Kidney glomerular epithelial cell (primary cell): ENCODE results near the gene NMUR1.

ENCODE experiments used
- DNase-seq: peaks from one replicate; lab custom pipeline; 2025; lab: John Stamatoyannopoulos, UW

NMUR1 gene

DNA sequence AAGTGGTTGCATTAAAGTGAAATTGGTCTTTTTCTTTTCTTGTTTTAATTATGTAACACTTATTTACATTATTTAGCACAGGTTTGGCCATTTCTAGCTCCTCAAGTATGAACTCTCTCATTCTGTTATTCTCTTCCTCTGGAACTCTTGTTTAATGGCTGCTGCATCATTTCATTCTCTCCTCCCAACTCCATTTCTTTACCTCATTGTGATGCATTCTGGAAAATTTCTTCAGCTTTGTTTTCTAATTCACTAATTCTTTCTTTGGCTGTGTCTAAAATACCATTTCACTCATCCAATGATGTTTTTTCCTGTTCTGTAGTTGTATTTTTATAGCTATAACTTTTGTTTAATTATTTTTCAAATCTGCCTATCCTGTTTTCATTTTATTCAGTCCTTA is 22.5 kb upstream of the NMUR1 start:
- DNase-seq = no peak

DNA sequence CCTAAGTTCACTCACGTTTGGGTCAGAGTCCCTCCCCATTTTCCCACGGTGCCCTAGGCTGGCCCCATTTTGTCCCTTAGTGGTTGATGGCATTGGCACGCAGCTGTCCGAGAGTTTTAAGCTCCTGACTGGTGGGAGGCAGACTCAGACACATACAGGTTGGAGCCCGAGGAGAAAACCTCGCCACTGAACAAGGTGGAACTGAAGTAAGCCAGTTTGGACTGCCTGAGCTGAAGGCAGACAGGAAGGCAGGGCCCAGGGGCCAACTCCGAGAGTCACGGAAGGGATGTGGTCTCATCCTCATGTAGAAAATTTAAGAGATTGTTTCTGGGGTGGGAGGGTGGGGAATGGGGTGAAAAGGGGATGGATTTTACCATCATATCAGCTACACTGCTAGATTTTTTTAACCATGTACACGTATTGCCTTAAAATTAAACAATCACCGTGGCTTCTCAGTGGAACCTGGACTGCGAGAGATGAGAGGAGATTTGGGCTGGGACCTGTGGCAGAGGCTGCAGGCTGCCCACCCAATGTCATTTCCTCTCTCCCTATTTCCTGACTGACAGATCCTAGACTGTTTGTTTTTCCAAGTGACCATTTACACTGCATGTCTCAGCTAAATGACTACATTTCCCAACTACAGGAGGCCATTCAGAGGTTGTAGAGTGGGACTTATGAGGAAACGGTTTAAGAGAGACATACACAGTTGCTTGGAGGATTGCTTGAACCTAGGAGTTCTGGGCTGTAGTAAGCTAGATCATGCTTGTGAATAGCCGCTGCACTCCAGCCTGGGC is 19.4 kb upstream of the NMUR1 start:
- no peak for DNase-seq

DNA sequence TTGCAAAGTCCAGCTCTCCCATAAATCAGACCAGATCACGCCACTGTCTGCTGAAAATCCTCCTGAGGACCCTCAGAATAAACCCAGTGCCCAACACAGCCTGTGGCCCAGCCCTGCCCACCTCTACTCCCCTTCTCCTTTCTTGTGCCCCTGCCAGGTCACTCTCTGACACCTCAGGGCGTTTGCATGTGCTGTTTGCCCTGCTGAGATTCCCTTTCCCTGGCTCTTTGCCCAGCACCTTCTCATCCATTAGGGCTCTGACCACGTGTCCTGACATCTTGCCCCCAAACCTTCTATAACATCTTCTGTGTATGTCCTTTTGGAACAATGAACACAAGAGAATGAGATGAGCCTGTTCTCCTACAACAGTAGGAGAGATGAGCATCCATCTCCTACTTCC is 18.5 kb upstream of the NMUR1 start:
- DNase-seq = no peak

DNA sequence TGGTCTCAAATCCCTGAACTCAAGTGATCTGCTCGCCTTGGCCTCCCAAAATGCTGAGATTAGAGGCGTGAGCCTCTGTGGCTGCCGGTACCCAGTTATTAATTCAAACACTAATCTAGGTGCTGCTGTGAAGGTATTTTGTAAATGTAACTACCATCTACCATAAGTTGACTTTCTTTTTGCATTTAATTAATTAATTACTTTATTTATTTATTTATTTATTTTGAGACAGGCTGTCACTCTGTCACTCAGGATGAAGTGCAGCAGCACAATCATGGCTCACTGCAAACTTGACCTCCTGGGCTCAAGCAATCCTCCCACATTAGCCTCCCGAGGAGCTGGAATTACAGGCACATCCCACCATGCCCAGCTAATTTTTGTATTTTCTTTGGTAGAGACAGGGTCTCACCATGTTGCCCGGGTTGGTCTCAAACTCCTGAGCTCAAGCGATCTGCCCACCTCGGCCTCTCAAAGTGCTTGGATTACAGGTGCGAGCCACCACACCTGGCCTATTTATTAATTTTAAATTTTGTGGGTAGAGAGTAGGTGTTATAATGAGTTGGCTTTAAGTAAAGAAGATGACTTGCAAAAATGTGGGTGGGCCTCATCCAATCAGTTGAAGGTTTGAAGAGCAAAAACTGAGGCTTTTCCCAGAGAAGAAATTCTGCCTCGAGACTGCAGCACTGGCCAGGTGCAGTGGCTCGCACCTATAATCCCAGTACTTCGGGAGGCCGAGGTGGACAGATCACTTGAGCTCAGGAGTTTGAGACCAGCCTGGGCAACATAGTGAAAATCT is 17.3 kb upstream of the NMUR1 start:
- no peak for DNase-seq

DNA sequence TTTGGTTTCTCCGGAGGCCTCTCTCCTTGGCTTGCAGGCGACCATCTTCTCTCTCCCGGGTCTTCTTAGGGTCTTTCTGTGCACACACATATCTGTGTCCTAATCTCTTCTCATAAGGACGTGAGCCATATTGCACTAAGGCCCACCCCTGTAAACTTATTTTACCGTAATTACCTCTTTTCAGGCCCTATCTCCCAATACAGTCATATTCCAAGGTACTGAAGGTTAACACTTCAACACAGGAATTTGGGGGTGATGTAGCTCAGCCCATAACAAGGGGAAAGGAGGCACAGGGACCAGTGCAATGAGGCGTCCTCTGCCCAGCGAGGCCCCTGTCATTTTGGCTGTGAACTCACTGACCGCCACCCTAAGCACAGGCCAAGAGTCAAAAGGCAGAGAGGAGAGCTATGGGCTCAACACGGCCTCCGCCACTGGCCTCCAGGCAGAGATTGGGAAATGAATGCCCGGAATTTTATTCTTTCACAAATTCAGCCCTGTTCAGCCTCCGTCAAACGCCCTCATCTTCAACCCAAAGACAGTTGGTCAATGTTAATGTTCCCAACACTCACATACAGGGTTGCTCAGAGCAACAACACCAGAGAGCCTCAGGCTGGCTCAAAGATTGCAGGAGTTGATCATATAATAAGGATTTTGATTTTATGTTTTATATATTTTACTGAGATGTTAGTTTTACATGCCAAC is 15.9 kb upstream of the NMUR1 start:
- DNase-seq = no peak

DNA sequence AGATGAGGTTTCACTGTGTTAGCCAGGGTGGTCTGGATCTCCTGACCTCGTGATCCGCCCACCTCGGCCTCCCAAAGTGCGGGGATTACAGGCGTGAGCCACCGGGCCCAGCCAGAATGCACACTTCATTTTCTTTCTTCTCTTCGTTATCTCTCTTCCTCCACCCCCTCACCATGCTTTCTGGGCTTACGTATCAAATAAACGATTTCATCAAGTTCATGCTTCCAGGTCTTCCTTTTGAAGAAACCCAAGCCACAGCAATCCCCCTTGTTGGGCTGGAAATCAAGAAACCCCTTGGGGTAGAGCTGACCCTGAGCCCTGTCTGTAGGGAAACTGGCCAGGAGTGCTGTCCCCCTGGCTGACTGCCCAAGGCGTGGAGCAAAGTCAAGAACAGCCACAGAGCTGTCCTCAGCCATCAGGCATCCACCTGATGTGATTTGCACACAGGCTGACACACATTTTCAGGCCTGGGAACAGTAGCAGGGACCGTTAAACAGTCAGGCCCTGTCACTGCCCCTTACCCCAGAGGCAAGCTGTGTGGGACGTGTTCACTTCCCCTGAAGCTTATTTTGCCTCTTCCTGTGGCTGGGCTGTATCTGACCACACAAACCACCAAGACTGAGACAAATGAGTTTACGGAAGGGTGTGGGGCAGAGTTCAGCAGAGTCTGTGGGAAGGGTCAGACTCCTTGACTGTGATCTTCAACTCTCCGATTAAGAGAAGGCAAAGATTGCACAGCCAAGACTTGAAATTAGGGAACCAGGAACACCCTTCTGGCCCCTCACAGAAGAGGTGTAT is 15.1 kb upstream of the NMUR1 start:
- DNase-seq = no peak

DNA sequence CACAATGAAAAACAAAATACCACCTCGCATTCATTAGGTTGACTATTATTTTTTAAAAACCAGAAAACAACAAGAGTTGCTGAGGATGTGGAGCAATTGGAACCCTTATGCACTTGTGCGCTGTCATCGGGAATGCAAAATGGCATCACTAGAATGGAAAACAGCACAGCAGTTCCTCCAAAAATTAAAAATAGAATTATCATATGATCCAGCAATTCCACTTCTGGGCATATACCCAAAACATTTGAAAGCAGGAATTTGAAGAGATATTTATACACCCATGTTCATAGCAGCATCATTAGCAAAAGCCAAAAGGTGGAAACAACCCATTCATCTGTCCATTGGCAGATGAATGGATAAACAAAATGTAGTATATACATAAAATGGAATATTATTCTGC is 11.9 kb upstream of the NMUR1 start:
- DNase-seq = no peak

DNA sequence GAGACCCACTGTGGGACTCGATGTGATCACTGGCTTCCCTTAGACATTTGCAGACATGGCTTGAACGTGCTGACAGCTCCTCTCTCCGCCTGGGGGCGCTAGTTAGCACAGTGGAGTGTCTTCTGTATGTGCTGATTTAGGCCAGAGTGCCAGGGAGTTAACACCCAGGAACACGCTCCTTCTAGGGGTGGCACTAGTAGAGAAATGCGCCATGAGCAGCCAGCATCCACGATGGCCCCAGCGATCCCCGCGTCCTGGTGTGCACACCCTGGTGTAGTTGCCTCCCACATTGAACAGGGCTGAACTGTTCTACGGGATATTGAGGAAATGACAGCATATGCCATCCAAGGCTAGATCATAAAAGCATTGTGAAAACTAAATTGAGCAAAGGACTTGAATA is 11.4 kb upstream of the NMUR1 start:
- DNase-seq = no peak

DNA sequence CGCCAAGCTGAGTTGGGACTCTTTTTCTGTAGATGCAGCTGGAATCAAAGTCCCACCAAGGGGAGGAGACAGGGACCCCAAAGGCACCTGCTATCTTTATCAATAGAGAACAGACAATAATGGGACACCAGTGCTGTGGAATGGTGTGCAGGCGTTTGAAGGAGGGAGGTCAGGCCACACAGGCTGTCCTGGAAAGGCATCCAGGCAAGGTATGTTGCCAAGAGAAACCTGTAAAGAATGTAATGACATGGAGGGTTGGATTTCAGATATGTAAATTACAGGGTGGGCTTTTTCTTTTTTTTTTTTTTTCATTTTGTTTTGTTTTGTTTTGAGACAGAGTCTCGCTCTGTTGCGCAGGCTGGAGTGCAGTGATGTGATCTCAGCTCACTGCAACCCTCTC is 9.7 kb upstream of the NMUR1 start:
- DNase-seq = no peak

DNA sequence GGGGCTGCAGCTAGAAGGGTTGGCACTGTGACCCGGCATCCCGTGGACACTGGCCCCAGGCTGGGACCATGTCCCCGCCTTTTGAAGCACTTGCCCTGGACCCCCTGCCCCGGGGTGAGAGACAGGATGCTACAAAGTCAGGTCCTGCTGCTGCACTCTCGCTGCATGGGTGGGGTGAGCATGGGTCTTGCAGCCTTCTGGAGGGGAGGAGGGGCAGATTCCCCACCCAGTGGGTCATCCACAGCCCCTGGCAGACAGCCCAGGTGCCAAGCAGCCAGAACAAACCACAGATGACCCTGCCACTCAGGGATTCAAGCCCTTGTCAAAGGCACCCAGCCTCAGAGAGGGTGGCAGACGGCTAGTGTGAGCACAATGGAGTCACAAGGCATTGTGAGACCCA is 5.7 kb upstream of the NMUR1 start:
- DNase-seq = no peak

DNA sequence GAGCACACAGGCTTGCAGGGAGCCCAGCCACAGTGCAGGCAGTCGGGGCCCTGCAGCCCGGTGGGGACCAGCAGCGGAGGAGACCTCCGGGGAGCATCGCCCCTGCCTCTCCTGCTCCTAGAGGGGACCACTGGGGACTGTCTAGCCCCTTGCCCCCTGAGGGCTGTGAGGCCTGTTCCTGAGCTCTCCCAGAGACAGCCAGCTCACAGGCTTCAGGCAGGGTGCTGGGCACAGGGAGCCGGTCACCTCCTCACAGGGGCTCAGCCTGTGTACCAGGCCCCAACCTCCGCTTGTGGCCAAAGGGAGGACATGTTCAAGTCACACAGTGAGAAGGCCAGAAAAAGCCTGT is 3.5 kb upstream of the NMUR1 start:
- no peak for DNase-seq

DNA sequence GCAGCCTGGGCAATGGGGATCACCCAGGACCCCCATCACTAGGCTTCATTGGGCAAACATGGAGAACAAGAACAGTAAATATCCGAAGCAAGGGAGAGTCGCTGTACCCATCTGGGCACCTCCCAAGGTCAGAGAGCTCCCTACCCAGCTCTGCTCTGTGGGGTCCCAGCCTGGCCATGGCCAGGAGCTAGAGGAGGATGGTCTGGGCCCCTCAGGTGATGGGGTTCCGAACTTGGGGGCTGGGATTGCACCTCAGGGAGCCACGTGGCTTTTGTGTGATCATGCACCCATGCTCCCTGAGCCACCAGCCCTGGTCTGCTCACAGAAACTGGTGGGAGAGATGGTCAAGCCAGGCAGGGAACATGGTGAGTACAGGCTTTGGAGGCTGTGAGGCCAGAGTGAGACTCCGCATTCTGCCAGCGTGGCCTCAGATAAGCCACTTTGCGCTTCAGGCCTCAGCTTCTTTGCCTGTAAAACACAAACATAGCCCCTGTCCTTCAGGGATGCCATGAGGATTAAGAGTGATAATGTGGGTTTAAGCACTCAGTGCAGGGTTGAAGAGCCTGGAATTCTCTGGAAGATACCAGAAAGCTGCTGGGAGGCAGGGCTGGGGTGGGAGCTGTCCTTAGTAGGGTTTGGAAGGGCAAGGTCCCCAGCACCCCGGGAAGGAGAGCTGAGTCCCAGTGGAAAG is 3.0 kb upstream of the NMUR1 start:
- no peak for DNase-seq

DNA sequence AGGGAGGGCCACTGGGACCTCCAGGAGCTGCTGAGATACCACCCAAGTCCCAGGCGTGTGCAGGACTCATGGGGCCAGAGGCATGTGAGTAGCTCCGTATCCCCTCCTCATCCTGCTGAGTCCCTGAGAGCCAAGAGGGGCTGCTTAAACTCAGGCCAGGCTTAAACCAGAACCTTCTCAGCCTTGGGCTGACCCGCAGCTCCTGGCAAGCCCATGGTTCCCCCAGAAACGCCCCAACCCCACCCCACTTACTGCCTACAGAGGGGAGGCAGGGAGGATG is 2.5 kb upstream of the NMUR1 start:
- DNase-seq = no peak

DNA sequence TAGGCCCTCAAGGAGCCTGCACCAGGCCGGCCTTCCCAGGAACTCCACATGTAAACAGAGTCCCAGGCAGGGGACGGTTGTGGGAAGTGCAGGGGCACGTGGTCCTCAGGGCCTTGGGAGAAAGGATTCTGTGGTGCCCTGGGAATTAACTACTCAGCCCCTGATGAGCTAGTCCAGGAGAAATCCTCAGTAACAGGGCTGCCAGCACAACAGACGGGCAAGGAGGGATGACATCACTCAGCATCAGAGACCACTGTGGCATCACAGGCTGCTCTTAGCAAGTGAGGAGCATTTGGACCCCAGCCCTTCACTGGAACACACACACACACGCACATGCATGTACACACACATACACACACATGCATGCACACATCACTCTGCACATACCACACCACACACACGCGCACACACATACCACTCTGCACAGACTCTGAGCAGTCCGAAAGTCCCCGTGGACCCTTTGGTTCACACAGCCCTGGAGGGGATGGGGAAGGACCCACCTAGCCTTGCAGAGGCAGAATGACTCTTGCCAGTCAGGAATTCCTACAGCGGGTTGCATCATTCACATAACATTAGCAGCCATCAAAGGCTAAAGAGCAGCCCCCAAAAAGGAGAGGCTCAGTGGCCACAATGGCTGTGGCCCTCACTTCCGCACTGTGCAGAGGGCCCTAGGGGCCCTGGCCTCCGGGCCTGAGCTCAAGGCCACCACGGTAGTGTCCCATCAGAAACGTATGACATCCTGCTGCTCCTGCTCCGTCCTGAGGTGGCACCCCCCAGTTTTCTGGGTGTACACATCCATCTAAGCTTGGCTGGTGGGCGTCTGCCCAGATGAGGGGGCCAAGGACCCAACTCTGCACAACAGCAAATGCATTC is 1.9 kb upstream of the NMUR1 start:
- no peak for DNase-seq

DNA sequence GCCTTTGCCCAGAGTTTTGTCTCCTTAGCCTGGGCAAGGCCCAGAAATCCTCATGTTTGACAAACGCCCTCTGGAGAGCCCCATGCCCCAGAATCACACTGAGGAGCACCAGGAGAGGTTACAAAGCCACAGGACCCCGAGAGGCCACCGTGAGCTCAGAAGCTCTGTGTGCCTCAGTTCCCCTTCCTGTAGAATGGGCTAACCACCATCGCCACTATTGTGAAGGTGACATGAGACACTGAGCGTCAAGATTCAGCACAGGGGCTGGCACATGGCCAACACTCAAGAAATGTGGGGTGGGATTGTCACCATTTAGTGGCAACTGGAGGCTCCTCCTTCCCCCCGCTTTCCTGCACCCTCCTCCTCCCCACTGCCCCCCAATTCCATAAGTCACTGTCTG is 1.2 kb upstream of the NMUR1 start:
- no peak for DNase-seq

DNA sequence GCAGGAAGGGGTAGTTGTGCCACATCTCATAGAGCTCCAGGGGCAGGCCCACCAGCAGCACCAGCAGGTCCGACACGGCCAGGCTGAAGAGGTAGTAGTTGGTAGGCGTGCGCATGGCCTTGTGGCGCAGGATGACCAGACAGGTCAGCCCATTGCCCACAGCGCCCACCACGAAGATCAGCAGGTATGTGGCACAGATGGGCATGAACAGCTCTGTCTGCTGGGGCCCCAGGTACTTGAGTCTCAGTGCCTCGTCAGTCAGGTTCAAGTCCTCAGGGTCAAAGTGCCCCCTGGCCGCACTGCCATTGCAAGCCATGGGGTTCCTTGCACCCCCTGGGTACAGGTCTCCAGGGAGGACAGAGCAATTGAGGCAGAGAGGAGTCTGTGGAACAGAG is 1.6 kb downstream of the NMUR1 start:
- DNase-seq = no peak

DNA sequence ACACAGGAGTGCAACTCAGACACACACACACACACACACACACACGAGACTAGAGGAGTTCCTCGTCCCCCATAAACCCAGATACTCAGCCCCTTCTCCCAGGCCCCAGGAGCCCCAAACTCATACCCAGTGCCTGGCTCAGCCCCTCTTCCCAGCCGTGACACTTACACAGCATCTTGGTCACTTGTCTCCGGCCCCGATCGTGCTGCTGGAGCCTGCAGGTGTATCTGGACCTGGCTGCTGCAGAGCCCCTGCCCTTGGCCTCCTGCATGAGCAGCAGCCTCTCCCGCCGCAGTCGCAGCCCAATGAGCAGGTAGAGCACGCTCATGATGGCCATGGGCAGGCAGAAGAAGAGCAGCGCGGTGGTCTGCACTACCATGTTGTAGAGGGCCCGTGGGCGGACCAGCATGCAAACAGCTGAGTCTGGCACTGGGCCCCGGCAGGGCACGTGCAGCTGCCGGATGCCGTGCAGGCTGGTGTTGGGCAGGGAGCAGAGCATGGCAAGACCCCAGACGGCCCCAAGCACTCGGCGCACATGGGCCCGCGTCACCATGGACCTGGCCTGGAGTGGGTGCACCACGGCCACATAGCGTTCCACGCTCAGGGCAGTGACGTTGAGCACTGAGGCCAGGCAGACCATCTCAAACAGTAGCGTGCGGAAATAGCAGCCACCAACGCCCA is 2.1 kb downstream of the NMUR1 start:
- DNase-seq = no peak

DNA sequence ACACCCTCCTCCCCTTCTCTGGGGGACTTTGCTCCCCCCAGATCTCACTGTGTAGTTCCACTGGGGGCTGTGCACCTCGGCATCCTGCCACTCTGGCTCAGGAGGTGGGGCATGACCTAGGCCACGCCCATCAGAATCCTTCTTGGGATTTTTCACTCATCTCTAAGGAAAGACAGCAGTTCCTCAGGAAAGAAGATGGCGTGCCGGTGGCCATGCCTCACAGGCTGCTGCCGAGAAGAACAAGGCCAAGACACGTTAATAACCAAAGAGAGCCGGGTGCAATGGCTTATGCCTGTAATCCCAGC is 3.2 kb downstream of the NMUR1 start:
- DNase-seq = no peak

DNA sequence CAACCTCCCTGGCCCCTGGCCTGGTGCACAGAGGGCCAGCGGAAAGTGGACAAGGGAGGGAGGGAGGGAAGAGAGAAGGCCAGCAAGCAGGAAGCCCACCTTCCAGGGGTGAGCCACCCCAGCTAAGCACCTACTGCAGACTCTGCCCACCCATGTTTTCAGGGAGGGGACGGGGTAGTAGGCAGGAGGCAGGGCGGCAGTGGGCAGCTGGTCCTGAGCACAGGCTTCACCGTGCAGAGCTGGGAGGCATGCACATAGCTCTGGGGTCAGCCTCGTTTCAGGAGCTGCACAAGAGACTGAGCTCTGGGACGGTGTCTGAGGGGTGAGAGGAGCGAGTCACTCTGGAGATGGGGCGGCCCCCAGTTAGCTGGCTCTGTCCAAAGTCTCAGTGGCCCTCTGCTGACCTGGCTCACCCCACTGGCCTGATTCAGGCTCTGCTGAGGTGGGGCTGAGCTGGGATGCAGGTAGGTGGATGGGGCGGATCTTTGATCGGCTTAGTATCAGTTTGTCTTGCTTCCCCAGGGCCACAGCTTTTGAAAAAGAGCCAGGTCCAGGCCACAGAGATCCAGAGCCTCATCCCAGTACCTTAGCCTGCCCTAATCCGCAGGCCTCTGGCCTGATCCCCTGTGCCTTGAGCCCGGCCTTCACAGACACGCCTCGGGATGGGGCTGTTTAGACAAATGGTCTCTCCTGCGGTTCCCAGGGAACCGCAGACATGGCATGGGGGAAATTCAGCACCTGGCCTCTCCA is 3.7 kb downstream of the NMUR1 start:
- no peak for DNase-seq
